NCI-H2196 treated with DMSO at 0.1 percent for 48 hours (cell line): ENCODE data around the gene UBE2A.
A peak's percentile ranks its signal among the peaks of the same experiment; 100 is the strongest.

Experiments
- DNase-seq: peaks from one replicate; lab custom pipeline; 2025; ENCODE audit not compliant: unreplicated experiment; lab: John Stamatoyannopoulos, UW

Gene UBE2A

GRCh38 chrX:119574394-119575266 is at the start of gene UBE2A:
TSS of gene UBE2A (plus strand) at chrX:119574563. CDS start at chrX:119574712, 149 bp downstream.
- DNase-seq: peak; percentile 54

- DNase-seq: no peak
These were observed 44.8 kb upstream of the UBE2A start for GRCh38 chrX:119529345-119530276.

GRCh38 chrX:119537487-119537886 is 36.9 kb upstream of the UBE2A start:
- DNase-seq: no peak

- DNase-seq: no peak
These were observed 34.5 kb upstream of the UBE2A start for GRCh38 chrX:119539872-119540271.

- DNase-seq: no peak
These were observed 33.2 kb upstream of the UBE2A start for GRCh38 chrX:119541188-119541587.

GRCh38 chrX:119549327-119550016 is 24.9 kb upstream of the UBE2A start:
- no peak for DNase-seq

- no peak for DNase-seq
These were observed 21.9 kb upstream of the UBE2A start for GRCh38 chrX:119552508-119552907.

- DNase-seq: peak; percentile 60
These were observed 9.2 kb upstream of the UBE2A start, which contains the start of gene STEEP1 for GRCh38 chrX:119565107-119565663. TSS of gene STEEP1 (minus strand) at chrX:119565409. CDS start at chrX:119565355, 54 bp downstream.

- no peak for DNase-seq
These were observed 4.0 kb upstream of the UBE2A start for GRCh38 chrX:119570351-119570835.

GRCh38 chrX:119573222-119573621 is 1.1 kb upstream of the UBE2A start:
- no peak for DNase-seq

GRCh38 chrX:119573840-119574393 is 446 bp upstream of the UBE2A start:
- DNase-seq: no peak

- DNase-seq: no peak
These were observed 5.1 kb downstream of the UBE2A start for GRCh38 chrX:119579414-119579813.

- no peak for DNase-seq
These were observed 9.2 kb downstream of the UBE2A start for GRCh38 chrX:119583431-119584059.

- no peak for DNase-seq
These were observed 15.4 kb downstream of the UBE2A start for GRCh38 chrX:119589810-119590209.

- DNase-seq: no peak
These were observed 28.4 kb downstream of the UBE2A start for GRCh38 chrX:119602701-119603255.

- no peak for DNase-seq
These were observed 30.6 kb downstream of the UBE2A start for GRCh38 chrX:119604766-119605463.

GRCh38 chrX:119605464-119606279 is 31.3 kb downstream of the UBE2A start:
- no peak for DNase-seq
